Body of pancreas (tissue), 4 donors: Measurements from ENCODE around the gene CLRN2. TPM values are rescaled to one million over a fixed set of nuclear protein-coding genes. Genes with fewer than 3 reads are reported as not detected.
"Not testable (repeated sequence)": the region's sequence is repeated elsewhere in the genome, so short reads cannot be mapped to it uniquely, and the experiment has no call there.

Source experiments
- ATAC-seq: fragments of 150-250 bp; one replicate; pipeline ENCODE4 v1.9.1; 2016
- DNase-seq, 4 donors: peaks; one replicate each; pipeline ENCODE4 v3.0.0-alpha.2; 2019
- H3K27ac ChIP-seq, 4 donors: fragments of 200-600 bp; sonication (generic); 1 replicate in 3 of 4; 2 replicates in 1 of 4; pipeline versions ENCODE4 v1.5.1 to v1.6.1; 2016 to 2019; ENCODE audit warnings: mild to moderate bottlenecking in 1 of 4, mixed read lengths in 1 of 4, moderate library complexity in 1 of 4
- H3K27me3 ChIP-seq, 2 donors: fragments of 200-600 bp; sonication (generic); one replicate each; pipeline ENCODE4 v1.6.0; 2016; ENCODE audit warnings: mild to moderate bottlenecking in 1 of 2
- H3K36me3 ChIP-seq, 2 donors: fragments of 200-600 bp; sonication (generic); replicated peaks in 1 of 2; 2 replicates each; pipeline ENCODE4 v1.5.1; 2016; ENCODE audit warnings: low read depth in 2 of 2; ENCODE audit not compliant: insufficient read depth in 1 of 2
- H3K4me1 ChIP-seq: fragments of 200-600 bp; sonication (generic); one replicate; pipeline ENCODE4 v1.6.0; 2016
- H3K4me3 ChIP-seq, 2 donors: fragments of 200-600 bp; sonication (generic); 1 replicate in 1 of 2; 2 replicates in 1 of 2; pipeline ENCODE4 v1.5.1; 2016 to 2019
- H3K9me3 ChIP-seq, 3 donors: fragments of 200-600 bp; sonication (generic); 1 replicate in 2 of 3; 2 replicates in 1 of 3; pipeline ENCODE4 v1.5.1; 2016
- POLR2A ChIP-seq, 3 donors: fragments of 450-650 bp; IDR thresholded peaks; one replicate each; pipeline ENCODE4 v1.6.1; 2016; ENCODE audit warnings: antibody characterized with exemption in 3 of 3, mild to moderate bottlenecking in 2 of 3
- WGBS, 2 donors: methylation state at CpG; one replicate each; pipeline ENCODE4 v1.1.5; 2017; 5-methylcytosine and 5-hydroxymethylcytosine counted together
- intact Hi-C: fragments of 100-400 bp; cut with DNase I; formaldehyde crosslinking; loops from one replicate; pipeline ENCODE4 v1.15.1; 2023
- total RNA-seq, 2 donors: library from RNA; depleted of rRNA; stranded (reverse); fragments of >200 nt; gene quantifications; one replicate each; pipeline ENCODE4 v1.1.0, GENCODE V29; 2016
- TF ChIP-seq, protein P1 (sequence below), 7 experiments: fragments of 450-650 bp in 4 of 7; fragments of 200-600 bp in 3 of 7; sonication (generic) in 3 of 7; IDR thresholded peaks; one replicate each; pipeline ENCODE4 v1.5.1; 2016 to 2019; ENCODE audit warnings: antibody characterized with exemption in 7 of 7

Gene CLRN2
- total RNA-seq, 2 donors from 2014 or later, result not detected

GRCh38 chr4:17535242-17535641 lies 20.3 kb downstream of the CLRN2 start:
- intact Hi-C loops, result no loop called here
- Histone ChIP-seq H3K4me1 (no peaks in the 10 kb centered on the region), H3K9me3 (no peaks in the 10 kb centered on the region), H3K4me3 (no peak overlapping the region), H3K27me3 (no peaks in the 10 kb centered on the region), H3K27ac (no peak overlapping the region), H3K36me3 (no peaks in the 10 kb centered on the region)
- DNase-seq (no peak), ATAC-seq (peak; percentile 67)
- WGBS, 2 donors, result 40 to 47% methylated on average over 4 of the region's 4 CpGs
- no peak for TF ChIP-seq POLR2A (IDR thresholded peaks at IDR 0.05)
- TF ChIP-seq, protein P1, sequence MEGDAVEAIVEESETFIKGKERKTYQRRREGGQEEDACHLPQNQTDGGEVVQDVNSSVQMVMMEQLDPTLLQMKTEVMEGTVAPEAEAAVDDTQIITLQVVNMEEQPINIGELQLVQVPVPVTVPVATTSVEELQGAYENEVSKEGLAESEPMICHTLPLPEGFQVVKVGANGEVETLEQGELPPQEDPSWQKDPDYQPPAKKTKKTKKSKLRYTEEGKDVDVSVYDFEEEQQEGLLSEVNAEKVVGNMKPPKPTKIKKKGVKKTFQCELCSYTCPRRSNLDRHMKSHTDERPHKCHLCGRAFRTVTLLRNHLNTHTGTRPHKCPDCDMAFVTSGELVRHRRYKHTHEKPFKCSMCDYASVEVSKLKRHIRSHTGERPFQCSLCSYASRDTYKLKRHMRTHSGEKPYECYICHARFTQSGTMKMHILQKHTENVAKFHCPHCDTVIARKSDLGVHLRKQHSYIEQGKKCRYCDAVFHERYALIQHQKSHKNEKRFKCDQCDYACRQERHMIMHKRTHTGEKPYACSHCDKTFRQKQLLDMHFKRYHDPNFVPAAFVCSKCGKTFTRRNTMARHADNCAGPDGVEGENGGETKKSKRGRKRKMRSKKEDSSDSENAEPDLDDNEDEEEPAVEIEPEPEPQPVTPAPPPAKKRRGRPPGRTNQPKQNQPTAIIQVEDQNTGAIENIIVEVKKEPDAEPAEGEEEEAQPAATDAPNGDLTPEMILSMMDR (IDR thresholded peaks at IDR 0.05), result no peak

- intact Hi-C loops, result no loop called here
- Histone ChIP-seq H3K9me3 (no peaks in the 10 kb centered on the region), H3K27ac (no peak overlapping the region), H3K4me1 (no peaks in the 10 kb centered on the region), H3K36me3 (no peaks in the 10 kb centered on the region), H3K4me3 (no peak overlapping the region), H3K27me3 (no peaks in the 10 kb centered on the region)
- peak; percentile 30 to 52 (median 36) for DNase-seq
- TF ChIP-seq POLR2A (IDR thresholded peaks at IDR 0.05), result no peak
- TF ChIP-seq, protein P1 (IDR thresholded peaks at IDR 0.05), result no peak
- ATAC-seq, result peak; percentile 74
- 75 to 81% methylated on average over 3 of the region's 3 CpGs for WGBS, 2 donors
These were observed 20.9 kb downstream of the CLRN2 start for GRCh38 chr4:17535906-17536305.

DNA sequence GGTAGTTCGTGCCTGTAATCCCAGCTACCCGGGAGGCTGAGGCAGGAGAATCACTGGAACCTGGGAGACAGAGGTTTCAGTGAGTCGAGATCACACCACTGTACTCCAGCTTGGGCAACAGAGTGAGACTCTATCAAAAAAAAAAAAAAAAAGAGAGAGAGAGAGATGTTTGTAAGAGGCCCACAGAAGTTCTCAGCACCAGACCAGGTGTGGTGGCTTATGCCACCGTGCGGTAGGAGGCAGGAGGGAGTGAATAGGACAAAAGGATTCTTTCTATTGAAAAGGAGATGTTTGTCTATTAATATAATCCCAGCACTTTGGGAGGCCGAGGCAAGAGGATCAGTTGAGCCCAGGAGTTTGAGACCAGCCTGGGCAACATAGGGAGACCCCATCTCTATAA lies 22.1 kb downstream of the CLRN2 start:
- DNase-seq, ATAC-seq, H3K27me3 ChIP-seq, H3K4me3 ChIP-seq, H3K4me1 ChIP-seq, H3K27ac ChIP-seq, H3K9me3 ChIP-seq, H3K36me3 ChIP-seq, intact Hi-C loops: not testable (repeated sequence)
- 84 to 88% methylated on average over 6 of the region's 6 CpGs for WGBS, 2 donors

DNA sequence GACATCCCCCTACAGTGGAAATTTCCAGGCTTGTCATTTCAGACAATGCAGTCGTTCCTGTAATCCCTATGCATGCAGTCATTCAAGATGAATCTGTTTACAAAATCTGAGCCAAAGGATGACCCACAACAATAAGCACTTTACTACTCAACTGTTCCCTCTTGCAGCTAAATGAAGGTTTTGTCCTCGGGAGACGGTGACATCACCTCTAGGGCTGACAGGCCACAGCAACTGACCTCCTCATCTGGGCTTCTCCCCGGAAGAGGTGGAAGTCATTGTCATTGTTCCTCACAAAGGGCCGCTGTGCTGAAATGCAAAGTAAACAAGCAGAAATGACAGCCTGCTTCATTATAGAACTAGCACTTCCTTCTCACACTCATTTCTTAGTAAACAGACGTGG lies 29.2 kb downstream of the CLRN2 start:
- DNase-seq (no peak), ATAC-seq (no peak)
- intact Hi-C loops, result no loop called here
- Histone ChIP-seq H3K4me3 (no peak overlapping the region), H3K4me1 (no peaks in the 10 kb centered on the region), H3K27ac (peak overlapping the region in 2 of 4 donors; percentile 17 to 32), H3K27me3 (no peaks in the 10 kb centered on the region), H3K9me3 (no peaks in the 10 kb centered on the region), H3K36me3 (no peaks in the 10 kb centered on the region)
- no peak for TF ChIP-seq POLR2A (IDR thresholded peaks at IDR 0.05)
- TF ChIP-seq, protein P1 (IDR thresholded peaks at IDR 0.05), result no peak
- 15 to 22% methylated on average over 6 of the region's 6 CpGs for WGBS, 2 donors

- H3K36me3 ChIP-seq, result no peaks in the 10 kb centered on the region
- TF ChIP-seq, protein P1 (IDR thresholded peaks at IDR 0.05), result no peak
- no peak for TF ChIP-seq POLR2A (IDR thresholded peaks at IDR 0.05)
- no peaks in the 10 kb centered on the region for H3K9me3 ChIP-seq
- H3K4me1 ChIP-seq, result no peaks in the 10 kb centered on the region
- peak overlapping the region in 1 of 4 donors; percentile 32 for H3K27ac ChIP-seq
- ATAC-seq, result no peak
- 33 to 47% methylated on average over 3 of the region's 3 CpGs for WGBS, 2 donors
- intact Hi-C loops, result no loop called here
- H3K4me3 ChIP-seq, result no peak overlapping the region
- no peaks in the 10 kb centered on the region for H3K27me3 ChIP-seq
- no peak for DNase-seq
These were observed 29.9 kb downstream of the CLRN2 start for GRCh38 chr4:17544831-17545234.
